GM10847 (cell line): ENCODE measurements around the gene CRB2.

Source experiments
- POLR2A ChIP-seq: IDR thresholded peaks from 2 replicates; pipeline ENCODE4 v1.6.1; 2011; ENCODE audit not compliant: insufficient read length; ENCODE audit errors: extremely low read depth

The CRB2 gene

DNA sequence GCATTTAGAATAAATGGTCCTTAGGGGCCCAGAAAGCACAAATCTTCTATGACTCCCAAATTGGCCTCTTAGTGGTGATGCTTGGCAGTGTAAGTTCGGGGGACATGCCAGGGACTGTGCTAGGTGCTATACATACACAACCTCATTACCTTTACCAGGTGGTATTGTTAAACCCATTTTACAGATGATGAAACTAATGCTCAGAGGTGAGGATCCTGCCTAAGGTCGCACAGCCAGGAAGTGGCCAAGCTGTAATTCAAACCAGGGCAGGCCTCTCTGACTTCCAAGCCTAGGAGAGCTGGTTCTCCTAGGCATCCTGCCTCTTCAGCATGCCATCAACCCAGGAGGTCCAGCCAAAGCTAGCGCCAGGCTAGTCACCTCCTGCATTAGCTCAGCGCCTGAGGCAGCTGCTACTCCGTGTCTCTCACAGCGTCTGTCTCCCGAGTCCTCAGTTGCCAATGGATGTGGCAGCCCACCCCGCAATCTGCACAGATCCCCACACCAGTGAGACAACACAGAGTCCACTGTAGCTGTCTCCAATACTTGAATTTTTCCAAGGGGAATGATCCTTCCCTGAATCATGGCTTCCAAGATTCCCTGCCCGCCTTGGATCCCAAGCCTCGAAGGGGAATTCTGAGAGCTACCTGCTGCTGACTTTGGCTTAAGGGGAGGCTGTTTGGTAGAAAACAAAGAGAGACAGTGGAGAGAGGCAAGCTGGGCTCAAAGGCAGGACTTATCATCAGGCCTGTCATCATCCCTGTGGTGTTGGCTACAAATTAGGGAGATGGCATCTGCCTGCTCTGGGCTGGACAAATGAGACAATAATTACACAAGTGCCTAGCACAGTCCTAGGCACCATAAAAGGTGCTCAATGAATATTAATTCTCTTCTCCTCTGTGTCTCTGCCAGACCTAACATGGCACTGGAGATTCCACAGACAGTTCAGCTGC is 52.6 kb downstream of the CRB2 start:
- no peak for TF ChIP-seq POLR2A

- no peak for TF ChIP-seq POLR2A
Measured at GRCh38 chr9:123410281-123410910, 54.4 kb downstream of the CRB2 start.

DNA sequence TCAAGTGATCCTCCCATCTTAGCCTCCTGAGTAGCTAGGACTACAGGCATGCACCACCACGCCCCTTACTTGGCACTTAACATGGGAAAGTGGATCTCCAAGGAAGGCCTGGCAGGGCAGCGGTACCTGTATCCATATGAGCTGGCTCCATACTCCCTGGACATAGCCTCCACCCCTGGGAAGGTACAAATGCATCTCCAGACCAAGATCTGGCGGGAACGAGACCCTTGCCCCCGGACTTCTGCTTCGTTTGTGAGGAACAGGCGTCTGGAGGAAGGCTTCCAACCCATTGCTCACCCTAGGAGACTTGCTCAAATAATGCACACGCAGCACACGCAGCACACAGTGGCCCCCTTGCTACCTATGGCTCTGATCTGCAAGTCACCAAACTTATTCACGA is 55.2 kb downstream of the CRB2 start:
- TF ChIP-seq POLR2A: no peak

DNA sequence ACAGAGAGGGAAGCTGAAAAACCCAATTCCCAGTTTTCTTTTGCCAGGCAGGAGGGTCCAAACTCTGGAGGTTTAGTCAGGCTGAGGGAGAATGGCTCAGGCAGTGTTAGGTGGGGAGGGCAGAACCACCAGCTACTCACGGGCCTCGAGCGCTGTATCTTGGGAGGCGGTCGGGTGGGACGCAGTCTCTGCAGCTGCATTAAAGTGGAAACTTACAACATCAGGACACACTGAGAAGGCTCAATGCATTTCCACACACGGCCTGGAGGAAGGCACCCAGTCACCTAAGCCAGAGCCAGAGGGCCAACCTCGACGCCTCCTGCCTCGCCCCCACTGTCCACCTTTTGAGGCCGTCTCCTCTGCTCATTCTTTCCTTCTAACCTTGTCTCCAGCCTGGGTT is 55.6 kb downstream of the CRB2 start:
- no peak for TF ChIP-seq POLR2A

DNA sequence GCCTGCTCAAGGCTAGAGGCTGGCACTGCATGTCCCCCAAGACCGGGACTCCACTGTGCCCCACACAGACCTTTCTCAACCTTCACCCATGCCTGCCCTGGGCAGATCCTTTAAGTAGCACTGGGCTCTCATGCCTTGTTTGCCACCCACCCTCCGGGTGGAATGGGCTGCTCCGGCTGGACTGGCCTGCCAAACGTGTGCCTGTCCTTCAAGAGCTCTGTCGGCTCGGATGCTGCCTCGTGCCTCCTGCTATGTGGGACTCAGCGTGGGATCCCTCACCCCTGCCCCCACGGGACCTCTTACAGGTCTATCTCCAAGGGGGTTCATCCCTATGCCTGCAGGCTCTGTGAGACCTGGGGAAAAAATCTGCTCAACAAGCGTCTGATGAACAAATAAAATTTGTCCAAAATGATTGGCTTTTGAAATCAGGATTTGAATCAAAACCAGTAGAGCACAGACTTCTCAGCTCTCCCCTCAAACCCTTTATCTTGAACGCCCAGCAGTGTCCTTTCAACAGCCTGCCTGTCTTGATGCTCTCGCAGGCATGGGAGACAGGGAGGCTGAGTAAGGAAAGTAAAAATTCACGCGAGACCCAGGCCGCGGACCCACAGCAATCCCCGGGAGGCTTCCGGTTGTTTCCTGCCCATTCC is 56.3 kb downstream of the CRB2 start:
- TF ChIP-seq POLR2A: no peak

DNA sequence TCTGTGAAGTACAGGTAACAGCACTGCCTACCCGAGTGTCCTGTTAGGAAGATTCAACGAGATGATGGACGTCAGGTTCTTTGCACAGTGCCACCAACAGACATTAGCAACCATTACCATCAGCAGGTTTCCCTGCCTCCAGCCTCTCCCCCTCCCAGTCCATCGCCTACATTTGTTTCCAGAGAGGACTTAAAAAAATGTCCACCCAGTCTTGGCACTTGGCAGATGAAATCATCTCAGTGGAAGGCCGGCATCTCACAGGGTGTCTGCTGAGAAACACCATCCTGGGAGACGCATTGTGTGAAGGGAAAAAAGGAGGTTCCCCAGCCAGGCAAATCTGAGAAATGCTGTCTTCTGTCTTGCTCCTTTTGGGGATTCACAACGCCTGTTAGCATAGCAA is 58.2 kb downstream of the CRB2 start:
- no peak for TF ChIP-seq POLR2A

GRCh38 chr9:123414936-123415930 is 59.2 kb downstream of the CRB2 start:
- TF ChIP-seq POLR2A: no peak

GRCh38 chr9:123416176-123416575 is 60.2 kb downstream of the CRB2 start:
- no peak for TF ChIP-seq POLR2A

GRCh38 chr9:123417289-123418051 is 61.5 kb downstream of the CRB2 start:
- no peak for TF ChIP-seq POLR2A

DNA sequence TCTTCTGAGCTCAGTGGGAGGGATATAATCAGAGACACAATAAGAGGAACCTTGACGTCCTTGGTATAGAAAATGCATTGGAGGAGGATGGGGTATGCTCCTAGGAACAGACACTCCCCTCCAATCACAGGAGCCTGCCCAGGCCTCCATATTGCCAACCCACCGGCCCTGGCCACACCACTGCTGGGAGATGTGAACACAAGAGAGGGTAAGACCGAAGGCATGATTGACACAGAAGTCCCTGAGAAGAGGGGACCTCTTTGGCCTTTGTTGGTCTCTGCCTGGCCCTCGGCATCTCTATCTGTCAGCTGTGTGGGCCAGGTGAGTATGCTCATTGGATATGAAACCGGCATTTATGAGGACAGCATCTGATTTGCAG is 62.0 kb downstream of the CRB2 start:
- TF ChIP-seq POLR2A: no peak

GRCh38 chr9:123418506-123418905 is 62.5 kb downstream of the CRB2 start:
- TF ChIP-seq POLR2A: no peak

DNA sequence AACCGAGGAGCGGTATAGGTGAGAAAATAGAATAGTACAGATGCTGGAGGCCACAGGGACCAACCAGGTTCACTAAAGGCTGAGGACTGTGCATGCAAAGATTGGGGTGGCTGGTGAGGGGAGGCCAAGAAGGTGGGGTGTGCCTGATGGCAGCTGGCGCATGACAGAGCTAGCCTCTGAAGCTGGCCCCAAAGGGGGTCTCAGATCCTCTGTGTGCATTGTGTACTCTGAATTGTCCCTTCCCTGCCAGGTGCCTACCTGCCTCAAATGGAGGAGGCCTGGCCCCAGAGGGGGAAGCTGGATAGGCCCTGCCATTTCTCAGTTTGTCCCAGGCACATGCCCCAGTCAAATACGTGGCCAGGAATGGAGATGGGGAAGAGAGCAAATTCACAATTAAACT is 63.1 kb downstream of the CRB2 start:
- TF ChIP-seq POLR2A: no peak

DNA sequence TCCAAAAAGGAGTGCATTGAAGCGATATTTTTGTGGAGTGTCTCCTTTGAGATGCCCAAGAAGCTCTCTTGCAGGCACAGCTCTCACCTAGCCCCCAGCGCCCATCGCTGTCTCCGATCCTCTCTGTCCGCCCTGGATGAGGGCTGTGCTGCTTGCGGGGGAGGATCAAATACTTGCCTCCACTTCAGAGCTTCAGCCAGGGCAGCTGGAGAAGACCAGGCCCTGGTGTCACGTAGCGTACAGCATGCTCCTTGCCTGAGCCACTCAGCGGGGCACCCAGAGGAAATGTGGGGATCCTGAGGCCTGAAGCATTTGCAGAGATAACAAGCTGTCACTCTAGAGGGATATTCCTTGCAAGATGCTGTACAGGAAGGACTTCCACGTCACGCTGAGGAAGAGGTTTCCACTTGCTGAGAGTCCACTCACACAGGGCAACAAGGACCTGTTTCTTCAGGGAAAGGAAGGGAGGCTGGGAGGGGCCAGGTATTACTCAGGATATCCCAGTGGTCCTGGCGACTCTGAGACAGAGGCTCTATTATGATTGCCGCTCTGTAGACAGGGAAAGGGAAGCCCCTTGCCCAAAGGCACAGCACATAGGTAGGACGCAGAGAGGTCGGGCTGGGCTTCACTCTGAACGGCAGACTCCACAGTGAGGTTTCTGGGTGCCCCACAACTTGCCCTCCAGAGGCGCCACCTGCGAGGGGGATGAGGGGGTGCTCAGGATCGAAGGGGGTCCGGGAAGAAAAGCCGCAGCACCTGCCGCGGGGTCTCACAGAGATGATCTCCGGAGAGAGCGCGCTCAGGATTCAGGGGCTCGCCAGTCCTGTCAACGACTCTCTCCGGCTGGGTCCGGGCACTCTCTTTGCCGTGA is 64.0 kb downstream of the CRB2 start:
- no peak for TF ChIP-seq POLR2A
